ENCODE results near the gene CARS1.

The CARS1 gene

GRCh38 chr11:3037945-3038271, 19.3 kb downstream of the CARS1 start:
- no peak for DNase-seq (ENCODE audit: low spot score)

GRCh38 chr11:3037040-3037944, 19.9 kb downstream of the CARS1 start:
- peak; percentile 78 for DNase-seq (ENCODE audit: low spot score)

GRCh38 chr11:3036419-3036818, 20.8 kb downstream of the CARS1 start:
- DNase-seq (ENCODE audit: low spot score) = no peak

- no peak for DNase-seq (ENCODE audit: low spot score)
Observed at GRCh38 chr11:3035333-3035732, 21.9 kb downstream of the CARS1 start.

GRCh38 chr11:3030289-3031070, 26.7 kb downstream of the CARS1 start:
- DNase-seq (ENCODE audit: low spot score) = no peak

- DNase-seq (ENCODE audit: low spot score) = no peak
Observed at GRCh38 chr11:3028813-3029212, 28.4 kb downstream of the CARS1 start.

GRCh38 chr11:3026803-3027202, 30.4 kb downstream of the CARS1 start:
- no peak for DNase-seq (ENCODE audit: low spot score)

GRCh38 chr11:3022982-3023381, 34.2 kb downstream of the CARS1 start:
- DNase-seq (ENCODE audit: low spot score) = peak; percentile 80

GRCh38 chr11:3022300-3022967, 34.8 kb downstream of the CARS1 start:
- peak; percentile 55 for DNase-seq (ENCODE audit: low spot score)

- DNase-seq (ENCODE audit: low spot score) = no peak
Observed at GRCh38 chr11:3021125-3021524, 36.1 kb downstream of the CARS1 start.

GRCh38 chr11:3020011-3020410, 37.2 kb downstream of the CARS1 start:
- DNase-seq (ENCODE audit: low spot score) = no peak

- DNase-seq (ENCODE audit: low spot score) = no peak
Observed at GRCh38 chr11:3018596-3018995, 38.6 kb downstream of the CARS1 start.

GRCh38 chr11:3016861-3017260, 40.4 kb downstream of the CARS1 start:
- no peak for DNase-seq (ENCODE audit: low spot score)

- DNase-seq (ENCODE audit: low spot score) = no peak
Observed at GRCh38 chr11:3015796-3016195, 41.4 kb downstream of the CARS1 start.

- DNase-seq (ENCODE audit: low spot score) = no peak
Observed at GRCh38 chr11:3014943-3015342, 42.3 kb downstream of the CARS1 start.

GRCh38 chr11:3014057-3014938, 42.9 kb downstream of the CARS1 start:
- DNase-seq (ENCODE audit: low spot score) = no peak

GRCh38 chr11:3011891-3012885, 45.0 kb downstream of the CARS1 start:
- no peak for DNase-seq (ENCODE audit: low spot score)

GRCh38 chr11:3010521-3011275, 46.5 kb downstream of the CARS1 start:
- DNase-seq (ENCODE audit: low spot score) = no peak

- DNase-seq (ENCODE audit: low spot score) = no peak
Observed at GRCh38 chr11:3010004-3010403, 47.2 kb downstream of the CARS1 start.

GRCh38 chr11:3009481-3009880, 47.7 kb downstream of the CARS1 start:
- no peak for DNase-seq (ENCODE audit: low spot score)

All from GM03348 (cell line).